Caco-2 (cell line): Measurements from ENCODE around the gene GPR151. TPM values are rescaled to one million over a fixed set of nuclear protein-coding genes. Genes with fewer than 3 reads are reported as not detected.

Experiments used
- BruUV-seq: library from RNA; stranded (reverse); fragments of 400-500 nt; replicated peaks from 2 replicates; lab custom pipeline; 2021; lab: Mats Ljungman, UMichigan
- CTCF ChIA-PET: fragments of 300-600 bp; sonication (Branson Sonifier 250); formaldehyde crosslinking; loops from one replicate; lab custom pipeline; 2022; ENCODE audit warnings: antibody characterized with exemption; lab: Charles Lee
- POLR2A ChIA-PET: fragments of 300-600 bp; sonication (Branson Sonifier 250); formaldehyde crosslinking; loops from one replicate; lab custom pipeline; 2022; ENCODE audit warnings: antibody characterized with exemption; lab: Charles Lee
- DNase-seq, 2 experiments: peaks; one replicate each; pipeline versions ENCODE4 v3.0.0 to v3.0.0-alpha.2; 2020 to 2022
- H3K27me3 ChIP-seq: replicated peaks from 2 replicates; pipeline ENCODE4 v1.6.0; 2011; ENCODE audit warnings: low read length; ENCODE audit not compliant: control insufficient read depth, insufficient read depth
- H3K36me3 ChIP-seq: 2 replicates; pipeline ENCODE4 v1.5.1; 2011; ENCODE audit warnings: low read length; ENCODE audit not compliant: control insufficient read depth, insufficient read depth
- H3K4me1 ChIP-seq: fragments of 250-450 bp; sonication (Bioruptor Pico); 2 replicates; pipeline ENCODE4 v1.5.1; 2020; ENCODE audit warnings: mild to moderate bottlenecking
- H3K4me3 ChIP-seq: 2 replicates; pipeline ENCODE4 v1.5.1; 2011; ENCODE audit warnings: low read depth, mild to moderate bottlenecking, control low read depth, low read length
- H3K9me3 ChIP-seq: fragments of 250-450 bp; sonication (Bioruptor Pico); 2 replicates; pipeline ENCODE4 v1.5.1; 2020; ENCODE audit warnings: mild to moderate bottlenecking, moderate library complexity
- H3K27ac Mint-ChIP-seq: one replicate; pipeline ENCODE4 v1.8.0; 2022; ENCODE audit warnings: mixed read lengths; ENCODE audit not compliant: unreplicated experiment
- H3K27me3 Mint-ChIP-seq: one replicate; pipeline ENCODE4 v1.8.0; 2022; ENCODE audit warnings: mixed read lengths; ENCODE audit not compliant: insufficient read depth, unreplicated experiment
- H3K36me3 Mint-ChIP-seq: one replicate; pipeline ENCODE4 v1.8.0; 2022; ENCODE audit warnings: mild to moderate bottlenecking, mixed read lengths; ENCODE audit not compliant: insufficient read depth, unreplicated experiment
- H3K4me1 Mint-ChIP-seq: one replicate; pipeline ENCODE4 v1.8.0; 2022; ENCODE audit warnings: low read depth, mixed read lengths; ENCODE audit not compliant: unreplicated experiment
- H3K4me3 Mint-ChIP-seq: one replicate; pipeline ENCODE4 v1.8.0; 2022; ENCODE audit warnings: mild to moderate bottlenecking, moderate library complexity, mixed read lengths; ENCODE audit not compliant: unreplicated experiment
- H3K9me3 Mint-ChIP-seq: one replicate; pipeline ENCODE4 v1.8.0; 2022; ENCODE audit warnings: mixed read lengths; ENCODE audit not compliant: unreplicated experiment
- CTCF ChIP-seq, 2 experiments: fragments of 200-600 bp in 1 of 2; IDR thresholded peaks; 1 replicate in 1 of 2; 2 replicates in 1 of 2; pipeline versions ENCODE4 v1.5.1 to v1.8.0; 2011 to 2022; ENCODE audit warnings: antibody characterized with exemption in 1 of 2, control low read depth in 1 of 2, inconsistent platforms in 1 of 2, low read depth in 1 of 2, low read length in 1 of 2, mild to moderate bottlenecking in 1 of 2, moderate library complexity in 1 of 2; ENCODE audit not compliant: insufficient read depth in 1 of 2, severe bottlenecking in 1 of 2, unreplicated experiment in 1 of 2
- intact Hi-C: fragments of 100-400 bp; cut with micrococcal nuclease; formaldehyde crosslinking; loops from one replicate; pipeline ENCODE4 v1.10.0; 2022; ENCODE audit not compliant: unreplicated experiment
- total RNA-seq: library from RNA; stranded (reverse); gene quantifications from 2 replicates; pipeline ENCODE4 v1.2.3, GENCODE V29; 2022

The GPR151 gene
- total RNA-seq, 1 experiment from 2014 or later: not detected

- peaks cover 12% of the 10 kb centered on the region for H3K4me1 Mint-ChIP-seq
- no peaks in the 10 kb centered on the region for H3K27me3 ChIP-seq
- POLR2A ChIA-PET: no interaction called here
Measured at GRCh38 chr5:146544232-146544631, 28.2 kb upstream of the GPR151 start.

GRCh38 chr5:146541958-146542849, 26.2 kb upstream of the GPR151 start:
- POLR2A ChIA-PET: no interaction called here
- CTCF ChIA-PET: interaction anchor here (1.0 to 3.0 kb wide), 6 partner anchors 9 to 1036 kb away, joined by 3 to 21 read pairs (median 6); no protein-coding TSS in a partner anchor
- Histone ChIP-seq H3K36me3 (no peaks in the 10 kb centered on the region), H3K4me3 (no peak overlapping the region), H3K4me1 (no peaks in the 10 kb centered on the region; the same call in 1 of the 2 replicates), H3K9me3 (no peaks in the 10 kb centered on the region), H3K27me3 (no peaks in the 10 kb centered on the region)
- H3K27ac Mint-ChIP-seq: no peak overlapping the region
- intact Hi-C loops: loop anchor here (1.0 to 5.0 kb wide), 7 partner anchors 23 to 827 kb away; no protein-coding TSS in a partner anchor
- BruUV-seq: no TSS peak
- peaks cover 12% of the 10 kb centered on the region for H3K4me1 Mint-ChIP-seq
- no peaks in the 10 kb centered on the region for H3K9me3 Mint-ChIP-seq
- TF ChIP-seq CTCF (IDR thresholded peaks at IDR 0.05; ENCODE audit: insufficient read depth in 1 of 2, low read depth in 1 of 2, low read length in 1 of 2, severe bottlenecking in 1 of 2, unreplicated experiment in 1 of 2): peak; percentile 87 to 91
- H3K36me3 Mint-ChIP-seq: no peaks in the 10 kb centered on the region
- DNase-seq: peak; percentile 74 to 86
- H3K4me3 Mint-ChIP-seq: no peak overlapping the region
- no peaks in the 10 kb centered on the region for H3K27me3 Mint-ChIP-seq

More at GRCh38 chr5:146544232-146544631, 28.2 kb upstream of the GPR151 start:
- intact Hi-C loops: loop anchor here (5.0 kb wide), 1 partner anchor 118 kb away; no protein-coding TSS in a partner anchor
- no TSS peak for BruUV-seq
- TF ChIP-seq CTCF (IDR thresholded peaks at IDR 0.05; ENCODE audit: insufficient read depth in 1 of 2, low read depth in 1 of 2, low read length in 1 of 2, severe bottlenecking in 1 of 2, unreplicated experiment in 1 of 2): no peak
- no peaks in the 10 kb centered on the region for H3K36me3 ChIP-seq
- DNase-seq: no peak
- no peaks in the 10 kb centered on the region; the same call in 1 of the 2 replicates for H3K4me1 ChIP-seq
- Mint-ChIP-seq H3K27me3 (peaks cover 4% of the 10 kb centered on the region), H3K4me3 (no peak overlapping the region), H3K9me3 (no peaks in the 10 kb centered on the region), H3K36me3 (no peaks in the 10 kb centered on the region), H3K27ac (no peak overlapping the region)
- CTCF ChIA-PET: interaction anchor here (3.0 kb wide), 1 partner anchor 644 kb away, joined by 21 read pairs; no protein-coding TSS in a partner anchor
- H3K9me3 ChIP-seq: no peaks in the 10 kb centered on the region
- no peak overlapping the region for H3K4me3 ChIP-seq

- H3K36me3 ChIP-seq: no peaks in the 10 kb centered on the region
- intact Hi-C loops: loop anchor here (5.0 kb wide), 1 partner anchor 122 kb away; no protein-coding TSS in a partner anchor
- ChIA-PET CTCF (interaction anchor here (0.7 to 2.5 kb wide), 3 partner anchors 391 to 829 kb away, joined by 3 to 13 read pairs (median 4); no protein-coding TSS in a partner anchor), POLR2A (no interaction called here)
- H3K27me3 ChIP-seq: no peaks in the 10 kb centered on the region
- no peak for DNase-seq
- no peaks in the 10 kb centered on the region; the same call in 1 of the 2 replicates for H3K4me1 ChIP-seq
- no TSS peak for BruUV-seq
- TF ChIP-seq CTCF (IDR thresholded peaks at IDR 0.05; ENCODE audit: insufficient read depth in 1 of 2, low read depth in 1 of 2, low read length in 1 of 2, severe bottlenecking in 1 of 2, unreplicated experiment in 1 of 2): no peak
- no peaks in the 10 kb centered on the region for H3K27me3 Mint-ChIP-seq
- H3K9me3 ChIP-seq: no peaks in the 10 kb centered on the region
- H3K27ac Mint-ChIP-seq: peak overlapping the region; percentile 35
- H3K4me3 Mint-ChIP-seq: no peak overlapping the region
- peaks cover 12% of the 10 kb centered on the region for H3K4me1 Mint-ChIP-seq
- no peaks in the 10 kb centered on the region for H3K36me3 Mint-ChIP-seq
- no peaks in the 10 kb centered on the region for H3K9me3 Mint-ChIP-seq
- no peak overlapping the region for H3K4me3 ChIP-seq
Measured at GRCh38 chr5:146540414-146540813, 24.4 kb upstream of the GPR151 start.
